ENCODE results near the gene CFAP69.

DNA sequence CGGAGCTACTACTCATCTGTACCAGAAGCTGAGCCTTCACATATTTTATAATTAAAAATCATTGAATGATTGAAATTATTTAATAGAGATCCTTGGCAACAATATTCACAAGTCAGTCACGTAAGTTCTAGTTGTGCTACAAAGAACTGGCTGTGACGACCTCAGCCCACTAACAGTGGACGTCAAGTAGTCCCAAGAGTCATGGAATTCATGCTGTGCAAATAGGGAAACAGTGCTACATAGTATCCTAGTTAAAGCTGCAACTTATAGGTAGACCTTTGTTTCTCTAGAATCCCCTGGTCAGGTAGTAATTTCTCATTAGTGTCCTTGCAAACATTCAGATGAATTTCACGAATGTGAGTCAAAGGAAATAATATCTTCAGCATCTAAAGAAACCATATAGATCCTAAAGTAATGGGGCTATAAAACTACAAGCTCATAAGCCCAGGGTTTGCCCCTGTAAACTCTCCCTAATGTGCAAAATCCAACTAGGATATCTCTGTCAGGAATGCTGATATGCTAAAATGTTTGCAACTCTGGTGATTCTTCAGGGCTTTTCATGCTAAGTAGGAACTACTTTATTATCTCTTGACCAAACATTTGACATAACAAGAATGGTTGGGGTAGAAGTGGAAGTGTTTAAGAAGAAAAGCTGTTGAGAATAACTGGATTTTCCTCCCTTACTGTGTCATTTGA is 31.2 kb downstream of the CFAP69 start:
- no peak for TF ChIP-seq POLR2A (IDR thresholded peaks at IDR 0.05; ENCODE audit: low read depth, low read length)
- TF ChIP-seq POLR2AphosphoS5 (IDR thresholded peaks at IDR 0.05; ENCODE audit: low read depth, low read length) = no peak
- no peak for TF ChIP-seq TAF1 (IDR thresholded peaks at IDR 0.05; ENCODE audit: low read depth, low read length)
- TF ChIP-seq SPI1 (IDR thresholded peaks at IDR 0.05; ENCODE audit: low read depth, low read length) = no peak
- TF ChIP-seq POU2F2 (IDR thresholded peaks at IDR 0.05; ENCODE audit: low read depth, low read length) = no peak

All from GM12891 (cell line).